Activated T-cell treated with anti-CD3 and anti-CD28 coated beads, Interleukin-2, amount 50 U/mL, for 1 hour (primary cell): Measurements from ENCODE around the gene NFE2L2.
"Not testable (repeated sequence)": the region's sequence is repeated elsewhere in the genome, so short reads cannot be mapped to it uniquely, and the experiment has no call there.

Experiments
- DNase-seq: peaks from one replicate; pipeline ENCODE4 v3.0.0-alpha.2; 2020

Gene NFE2L2

DNA sequence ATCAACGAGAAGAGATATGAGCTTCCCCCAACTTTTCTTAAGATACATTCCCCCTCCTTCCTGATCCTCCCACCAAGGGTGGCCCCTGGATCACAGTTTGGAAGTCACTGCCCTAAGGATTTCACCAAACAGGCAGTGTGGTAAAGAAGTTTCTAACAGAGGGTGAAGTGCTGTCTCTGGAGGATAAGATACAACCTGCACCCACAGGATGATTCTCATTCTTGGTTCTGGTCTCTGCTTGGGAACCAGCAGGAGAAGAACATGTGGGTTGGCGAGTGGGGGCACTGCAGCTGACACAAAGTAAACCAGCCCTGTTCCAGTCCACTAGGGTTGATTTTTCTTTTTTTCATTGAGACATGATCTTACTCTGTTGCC lies 9.3 kb downstream of the NFE2L2 start:
- no peak for DNase-seq

DNA sequence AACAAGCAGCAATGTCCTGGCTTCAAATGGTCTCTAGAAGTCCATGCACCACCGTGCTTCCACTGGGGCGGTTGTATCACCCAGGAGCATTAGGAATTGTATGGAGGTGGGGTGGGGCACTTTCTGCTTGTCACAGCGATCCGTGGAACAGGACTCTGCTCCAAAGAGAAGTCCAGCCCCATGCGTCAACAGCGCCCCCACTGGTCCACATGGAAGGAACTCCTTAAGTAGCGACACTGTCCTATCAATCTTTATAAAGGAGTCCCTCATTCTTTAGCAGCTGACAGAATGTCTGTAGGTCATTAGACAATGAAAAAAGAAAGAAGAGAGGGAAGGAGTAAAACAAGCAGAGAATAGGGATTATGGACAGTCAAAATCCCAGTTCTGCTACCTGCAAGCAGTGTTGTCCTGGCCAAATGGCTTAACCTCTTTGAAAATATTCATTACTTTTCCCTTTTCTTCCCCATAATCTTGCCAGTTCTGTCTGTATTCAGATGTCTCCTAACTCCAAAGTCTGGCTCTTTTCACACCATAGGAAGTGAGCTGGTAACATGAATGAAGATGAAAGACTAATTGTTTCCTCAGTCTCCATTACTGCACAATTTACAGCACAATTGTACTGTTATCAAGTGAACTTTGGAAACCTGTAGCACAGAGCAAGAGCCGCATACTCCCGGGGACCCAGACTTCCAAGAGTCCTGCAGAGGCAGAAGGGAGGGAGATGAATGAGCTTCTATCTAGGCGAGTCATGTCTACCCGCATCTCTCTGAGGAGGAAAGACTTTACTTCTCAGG lies 9.9 kb downstream of the NFE2L2 start:
- no peak for DNase-seq

DNA sequence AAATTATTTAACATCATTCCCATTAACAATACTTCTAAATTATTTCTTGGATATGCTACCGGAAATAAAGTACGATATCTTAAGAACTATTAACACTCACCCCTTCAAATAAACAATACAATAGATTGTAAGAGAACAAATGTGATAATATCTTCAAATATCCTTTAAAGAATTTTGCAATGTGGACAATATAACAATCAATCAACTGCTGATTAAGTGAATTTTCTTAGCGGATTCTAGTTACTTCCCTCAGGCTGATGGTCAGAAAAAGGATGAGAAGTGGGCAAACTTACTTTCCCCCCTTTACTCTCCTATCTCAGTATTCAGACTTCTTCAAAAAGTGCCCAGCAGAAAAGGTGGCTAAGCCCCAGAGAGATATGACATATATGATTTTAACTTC lies 10.8 kb downstream of the NFE2L2 start:
- no peak for DNase-seq

DNA sequence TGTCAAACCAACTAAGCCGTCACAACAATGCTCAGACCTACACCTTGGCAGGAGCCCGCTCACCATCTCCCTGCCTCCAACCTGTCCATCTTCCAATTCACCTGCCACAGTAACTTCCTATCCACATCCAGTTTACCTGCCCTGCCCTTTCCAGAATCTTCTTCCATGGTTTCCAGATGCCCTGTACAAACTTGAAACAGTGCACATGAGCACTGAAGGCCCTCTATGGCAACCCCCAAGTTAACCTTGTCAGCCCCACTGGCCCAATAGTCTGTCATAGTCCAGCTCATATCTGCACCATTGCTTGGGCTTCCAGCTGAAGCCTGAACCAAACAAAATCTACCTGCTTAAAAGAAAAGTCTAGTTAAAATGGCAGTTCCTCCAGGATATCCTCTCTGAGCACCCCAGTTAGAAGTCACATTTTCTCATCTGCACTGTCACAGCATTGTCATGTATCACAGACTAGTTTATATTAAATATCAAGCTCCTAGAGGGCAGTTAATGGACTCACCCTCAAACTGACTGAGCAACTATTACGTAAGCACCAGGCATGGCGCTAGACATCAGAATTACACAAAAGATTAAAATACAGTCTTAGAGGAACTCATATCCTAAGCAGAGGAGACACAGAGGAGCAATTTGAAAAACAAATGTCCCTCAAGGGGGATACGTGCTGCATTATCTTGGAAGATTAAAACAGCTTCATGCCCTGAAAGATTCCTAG lies 11.6 kb downstream of the NFE2L2 start:
- DNase-seq, result no peak

DNA sequence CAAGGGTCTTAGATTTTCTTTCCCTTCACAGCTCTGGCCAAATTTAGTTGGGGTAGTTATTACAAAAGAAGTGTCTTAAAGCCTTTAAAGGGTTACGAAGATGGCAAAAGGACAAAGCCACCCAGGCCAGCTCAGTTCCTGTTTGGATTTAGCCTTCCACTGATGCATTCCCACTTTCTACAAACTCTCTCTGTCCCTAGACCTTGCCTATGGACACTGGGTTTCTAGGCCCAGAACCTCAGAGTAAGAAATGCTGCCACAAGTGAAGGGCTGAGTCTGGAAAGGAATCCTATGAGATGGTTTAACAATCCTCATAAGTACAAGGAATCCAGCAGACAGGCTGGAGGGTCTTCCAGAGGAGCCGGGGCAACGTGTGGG lies 13.4 kb downstream of the NFE2L2 start:
- no peak for DNase-seq

DNA sequence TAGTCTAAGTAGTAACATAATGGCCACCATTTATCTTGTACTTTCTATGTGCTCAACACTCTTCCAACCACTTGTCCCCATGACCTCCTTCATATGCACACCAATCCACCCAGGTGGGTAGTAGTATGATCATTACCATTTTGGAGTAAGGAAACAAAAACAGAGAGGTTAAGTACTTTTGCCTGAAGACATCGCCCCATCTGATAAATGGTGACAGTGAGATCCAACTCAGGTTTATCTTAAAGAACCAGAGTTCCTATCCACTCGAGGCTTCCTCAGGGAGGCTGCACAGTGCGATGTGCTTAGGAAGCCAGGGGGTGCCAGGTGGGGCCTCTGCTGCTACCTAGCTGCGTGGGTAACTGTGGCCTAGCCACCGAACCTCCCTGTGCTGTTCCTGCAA lies 14.1 kb downstream of the NFE2L2 start:
- no peak for DNase-seq

DNA sequence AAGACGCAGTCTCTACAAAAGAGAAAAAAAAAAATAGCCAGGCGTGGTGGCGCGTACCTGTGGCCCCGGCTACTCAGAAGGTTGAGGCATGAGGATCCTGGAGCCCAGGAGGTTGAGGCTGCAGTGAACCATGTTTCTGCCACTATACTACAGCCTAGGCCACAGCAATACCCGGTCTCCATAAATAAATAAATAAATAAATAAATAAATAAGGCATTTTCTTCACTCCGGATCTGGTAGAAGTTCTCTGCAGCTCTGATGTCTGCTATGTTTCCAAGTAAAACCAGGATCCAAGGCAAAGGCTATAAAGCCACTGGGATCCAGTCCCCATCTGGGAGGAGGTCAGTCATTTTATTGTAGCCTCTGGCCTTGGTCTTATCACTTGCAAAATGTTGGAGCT lies 15.5 kb downstream of the NFE2L2 start:
- no peak for DNase-seq

DNA sequence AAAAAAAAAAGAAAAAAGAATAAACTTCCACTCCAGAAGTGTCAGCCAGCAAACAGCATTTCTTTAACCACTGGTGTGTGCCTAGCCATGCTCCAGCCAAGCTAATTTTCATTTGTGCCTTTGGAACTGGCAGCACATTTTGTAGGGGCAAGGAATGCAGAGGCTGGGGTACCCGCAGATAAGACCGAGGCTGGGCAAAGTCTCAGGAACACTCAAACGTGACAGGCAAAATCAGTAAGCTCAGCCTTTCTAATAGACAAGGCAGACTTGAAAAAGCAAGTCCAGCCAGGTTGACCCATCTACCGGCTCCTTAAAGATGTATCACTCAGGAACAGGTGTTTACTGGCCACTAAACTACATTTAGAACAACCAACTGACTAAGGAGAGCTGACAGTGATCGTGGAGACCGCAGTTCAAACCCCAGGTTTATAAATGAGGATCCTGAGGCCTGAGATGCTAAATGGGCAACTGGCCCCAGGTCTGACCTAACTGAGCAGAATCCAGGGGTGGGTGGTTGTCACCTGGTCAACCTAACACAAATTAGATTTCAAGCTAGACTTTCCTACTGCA lies 16.7 kb downstream of the NFE2L2 start:
- no peak for DNase-seq

DNA sequence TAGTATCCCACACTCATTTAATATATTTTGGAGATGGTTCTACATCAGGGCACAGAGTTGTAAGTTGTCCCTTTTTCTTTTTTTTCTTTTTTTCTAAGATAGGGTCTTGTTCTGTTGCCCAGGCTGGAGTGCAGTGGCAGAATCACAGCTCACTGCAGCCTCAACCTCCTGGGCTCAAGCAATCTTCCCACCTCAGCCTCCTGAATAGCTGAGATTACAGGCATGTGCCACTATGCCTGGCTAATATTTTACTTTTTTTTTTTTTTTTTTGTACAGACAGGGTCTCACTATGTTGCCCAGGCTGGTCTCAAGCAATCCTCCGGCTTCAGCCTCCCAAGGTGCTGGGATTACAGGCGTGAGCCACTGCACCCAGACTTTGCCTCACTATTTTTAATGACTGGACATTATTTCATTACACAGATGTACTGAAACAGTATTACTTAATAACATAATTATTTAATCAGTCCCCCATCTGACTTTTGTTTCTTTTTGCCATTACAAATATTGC lies 17.9 kb downstream of the NFE2L2 start:
- not testable (repeated sequence) for DNase-seq

DNA sequence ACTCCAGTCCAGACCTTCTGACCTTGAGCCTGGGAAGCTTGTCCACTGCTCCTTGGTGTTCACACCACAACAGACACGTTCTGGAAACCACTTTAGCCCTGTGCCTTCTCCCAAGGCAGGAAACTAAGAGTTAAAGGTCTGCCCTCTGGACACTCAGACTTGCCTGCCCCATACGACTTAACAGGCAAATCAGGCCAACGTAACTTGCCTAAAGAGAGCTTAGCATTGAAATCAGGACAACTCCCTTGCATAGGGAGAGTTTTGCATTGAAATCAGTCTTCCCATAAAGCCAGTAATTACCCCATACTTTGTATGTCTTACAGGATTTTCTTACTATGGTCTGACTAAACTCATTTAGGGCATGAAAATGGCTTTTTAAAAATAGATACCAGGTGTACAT lies 18.5 kb downstream of the NFE2L2 start:
- no peak for DNase-seq

DNA sequence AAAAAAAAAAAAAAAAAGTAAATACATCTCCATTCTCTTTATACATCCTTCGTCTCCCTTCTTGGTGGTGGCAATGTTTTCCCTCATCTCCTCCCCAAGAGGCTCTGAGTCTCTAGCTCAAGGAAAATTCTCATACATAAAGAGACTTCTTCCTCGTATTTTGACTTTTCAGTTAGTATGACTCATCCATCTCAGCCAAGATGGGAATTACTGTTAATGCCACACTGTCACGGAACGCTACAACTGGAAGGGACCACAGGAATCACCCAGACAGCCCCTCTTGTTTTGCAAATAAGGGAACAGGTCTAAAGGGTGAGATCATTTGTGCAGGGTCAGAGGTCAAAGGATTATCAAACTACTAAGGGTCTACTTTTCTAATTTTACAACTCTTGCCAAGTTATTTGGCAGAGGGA lies 19.5 kb downstream of the NFE2L2 start:
- no peak for DNase-seq

DNA sequence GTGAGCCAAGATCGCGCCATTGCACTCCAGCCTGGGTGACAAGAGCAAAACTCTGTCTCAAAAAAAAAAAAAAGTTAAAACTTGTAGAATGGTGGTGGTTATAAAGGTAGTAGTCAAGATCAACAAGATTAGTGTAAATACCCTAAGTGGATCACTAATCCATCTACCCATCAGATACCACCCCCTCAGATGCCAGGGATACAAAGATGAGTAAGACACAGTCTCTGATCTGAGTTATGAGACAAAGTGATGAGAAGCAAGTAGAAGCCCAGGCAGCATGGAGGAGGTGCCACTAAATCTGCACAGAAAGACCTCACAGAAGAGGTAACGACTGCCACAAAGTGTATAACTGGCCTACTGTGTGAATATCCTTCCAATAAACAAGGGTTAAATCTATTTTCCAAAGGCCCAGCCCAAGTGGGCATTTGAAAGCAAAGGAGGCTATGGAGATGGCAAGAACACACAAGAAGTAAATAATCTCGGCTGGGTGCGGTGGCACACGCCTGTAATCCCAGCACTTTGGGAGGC lies 20.2 kb downstream of the NFE2L2 start:
- DNase-seq, result no peak

DNA sequence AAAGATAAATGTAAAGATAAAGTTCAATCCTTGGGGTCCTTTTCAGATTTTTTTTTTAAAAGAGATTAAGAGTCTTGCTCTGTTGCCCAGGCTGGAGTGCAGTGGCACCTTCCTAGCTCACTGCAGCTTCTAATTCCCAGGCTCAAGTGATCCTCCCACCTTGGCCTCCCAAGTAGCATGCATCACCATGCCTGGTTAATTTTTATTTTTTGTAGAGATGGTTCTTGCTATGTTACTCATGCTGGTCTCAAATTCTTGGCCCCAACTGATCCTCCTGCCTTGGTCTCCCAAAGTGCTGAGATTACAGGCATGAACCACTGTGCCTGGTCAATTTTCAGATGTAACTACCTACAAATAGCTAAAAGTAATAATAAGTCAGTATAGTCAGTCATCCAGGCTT lies 21.1 kb downstream of the NFE2L2 start:
- no peak for DNase-seq

DNA sequence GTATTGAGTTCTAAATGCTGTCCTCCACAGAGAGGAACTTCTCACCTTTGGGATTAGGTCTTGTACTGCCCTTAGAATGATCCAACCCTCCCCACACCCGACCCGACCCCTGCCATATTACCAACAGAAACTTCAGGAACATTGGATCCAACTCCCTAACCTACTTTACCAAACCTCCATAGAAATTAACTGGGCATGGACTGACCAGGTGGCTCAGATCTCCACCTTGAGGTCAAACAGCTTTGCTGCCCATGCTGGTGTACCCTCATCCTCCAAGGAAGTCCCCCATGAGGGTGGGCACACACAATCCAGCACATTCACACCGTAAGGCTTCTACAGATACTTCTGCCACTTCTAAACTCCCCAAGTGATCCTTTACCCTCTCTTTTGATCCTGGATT lies 21.5 kb downstream of the NFE2L2 start:
- no peak for DNase-seq

DNA sequence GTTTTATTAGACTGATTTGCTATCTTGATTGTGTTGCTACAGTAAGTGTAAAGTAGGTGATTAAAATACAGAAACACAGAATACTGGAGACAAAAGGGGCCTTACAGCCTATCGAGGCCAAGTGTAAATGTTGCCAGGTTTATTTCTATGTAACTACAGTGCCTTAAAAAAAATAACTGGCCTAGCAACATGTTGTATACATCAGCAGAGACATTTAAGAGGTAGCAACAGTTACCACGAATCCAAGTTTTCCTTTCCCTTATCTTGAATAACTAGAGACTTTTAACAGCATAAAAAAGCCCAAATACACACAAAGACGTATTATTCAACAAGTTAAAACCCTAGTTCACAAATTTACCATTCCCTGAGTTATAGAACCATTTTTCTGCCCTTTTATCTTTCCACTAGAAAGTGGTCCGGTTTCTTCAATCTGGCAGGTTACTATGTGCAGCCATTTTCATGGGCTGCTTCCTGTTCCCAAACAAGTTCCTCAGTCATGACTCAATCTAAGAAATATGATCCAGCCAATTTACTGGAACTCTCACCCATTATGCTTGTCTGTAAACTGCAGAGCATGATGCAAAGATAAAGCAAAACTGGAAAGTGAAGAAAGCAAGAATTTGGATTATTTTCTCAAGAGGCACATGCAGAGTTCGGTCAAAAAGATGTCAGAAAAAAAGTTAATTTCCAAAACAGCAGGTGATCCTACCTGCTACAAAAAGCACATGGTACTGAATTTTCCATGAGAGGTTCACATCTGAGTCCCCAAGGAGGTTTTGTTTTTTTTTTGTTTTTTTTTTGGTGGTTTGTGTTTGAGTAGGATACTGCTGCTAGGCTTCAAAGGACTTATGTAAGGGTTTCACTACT lies 22.2 kb downstream of the NFE2L2 start:
- DNase-seq, result no peak

DNA sequence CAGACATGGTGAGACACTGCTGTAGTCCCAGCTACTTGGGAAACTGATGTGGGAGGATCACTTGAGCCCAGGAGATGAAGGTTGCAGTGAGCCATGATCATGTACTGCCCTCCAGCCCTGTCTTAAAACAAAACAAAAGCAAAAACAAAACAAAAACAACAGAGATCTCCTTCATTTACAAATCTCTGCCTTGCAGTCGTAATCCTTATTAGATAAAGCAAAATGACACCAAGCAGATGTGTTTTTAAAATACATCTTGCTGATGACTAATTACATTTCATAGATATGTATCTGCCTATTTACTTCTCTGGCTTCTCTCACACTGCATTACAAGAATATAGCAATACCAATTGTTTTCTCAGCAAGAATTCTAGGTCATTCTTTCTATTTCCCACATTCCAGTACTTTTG lies 22.8 kb downstream of the NFE2L2 start:
- DNase-seq, result no peak

DNA sequence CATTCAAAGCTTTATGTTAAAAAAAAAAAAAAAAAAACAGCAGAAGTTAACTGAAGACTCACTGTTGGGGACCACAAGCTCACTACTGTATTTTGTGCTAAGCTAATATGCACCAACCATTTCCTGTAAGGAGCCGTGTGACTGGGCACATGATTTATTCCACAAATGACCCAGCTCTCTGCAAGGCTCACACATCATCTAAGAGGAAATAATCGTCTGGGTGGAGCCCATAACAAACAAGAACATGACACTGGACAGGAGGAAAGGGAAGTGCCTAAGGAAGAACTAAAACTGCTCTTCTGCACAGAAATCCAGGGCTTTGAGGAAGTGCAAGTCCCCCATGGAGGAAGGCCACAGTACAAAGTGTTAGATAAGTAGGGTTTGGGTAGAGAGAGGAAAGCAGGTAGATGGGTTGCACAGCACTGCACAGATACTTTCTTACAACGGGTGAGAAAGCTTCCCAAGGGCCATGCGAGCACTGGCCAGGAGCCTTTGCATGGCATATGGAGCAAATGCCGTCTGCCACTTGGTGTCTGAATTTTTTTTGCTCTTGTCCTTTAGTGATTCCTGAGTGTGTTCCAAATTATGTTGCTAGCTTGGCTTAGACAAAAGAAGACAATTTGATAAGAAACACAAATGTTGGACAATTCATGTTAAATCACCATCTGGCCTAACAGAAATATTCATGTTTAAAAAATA lies 24.4 kb downstream of the NFE2L2 start:
- no peak for DNase-seq

DNA sequence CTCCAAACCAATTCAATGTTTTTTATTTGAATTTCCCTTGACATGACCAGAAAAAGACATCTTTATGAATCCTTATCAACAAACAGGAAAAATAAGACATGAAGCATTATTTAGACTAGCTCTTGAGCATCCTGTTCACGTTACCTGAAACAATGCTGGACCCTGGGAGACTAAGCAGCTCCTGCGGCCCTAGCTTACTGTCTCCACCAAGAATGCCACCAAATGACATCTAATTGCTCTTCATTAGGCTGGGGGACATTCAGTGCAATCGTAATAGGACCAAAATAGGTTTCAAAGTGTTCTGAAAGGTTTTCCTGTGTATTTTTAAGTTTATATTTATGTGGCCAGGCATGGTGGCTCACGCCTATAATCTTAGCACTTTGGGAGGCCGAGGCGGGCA lies 25.5 kb downstream of the NFE2L2 start:
- no peak for DNase-seq

DNA sequence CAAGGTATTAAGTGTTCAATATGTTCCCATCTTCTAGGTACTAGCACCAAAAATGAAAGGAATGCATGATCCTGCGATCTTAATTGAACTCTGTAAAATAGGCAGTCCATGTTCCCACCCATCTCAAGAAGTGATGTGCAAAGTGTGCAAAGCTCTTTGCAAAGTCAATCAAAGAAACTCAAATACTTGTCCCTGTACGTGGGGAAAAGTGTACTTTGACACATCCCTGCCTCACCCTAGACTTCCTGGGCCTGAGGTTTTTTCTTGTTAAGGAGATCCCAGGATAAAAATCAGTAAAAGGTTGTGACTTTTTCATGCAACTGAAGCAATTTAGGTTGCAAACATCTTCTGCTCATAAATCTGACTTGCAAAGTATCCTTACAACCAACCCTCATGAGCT lies 26.6 kb downstream of the NFE2L2 start:
- no peak for DNase-seq

DNA sequence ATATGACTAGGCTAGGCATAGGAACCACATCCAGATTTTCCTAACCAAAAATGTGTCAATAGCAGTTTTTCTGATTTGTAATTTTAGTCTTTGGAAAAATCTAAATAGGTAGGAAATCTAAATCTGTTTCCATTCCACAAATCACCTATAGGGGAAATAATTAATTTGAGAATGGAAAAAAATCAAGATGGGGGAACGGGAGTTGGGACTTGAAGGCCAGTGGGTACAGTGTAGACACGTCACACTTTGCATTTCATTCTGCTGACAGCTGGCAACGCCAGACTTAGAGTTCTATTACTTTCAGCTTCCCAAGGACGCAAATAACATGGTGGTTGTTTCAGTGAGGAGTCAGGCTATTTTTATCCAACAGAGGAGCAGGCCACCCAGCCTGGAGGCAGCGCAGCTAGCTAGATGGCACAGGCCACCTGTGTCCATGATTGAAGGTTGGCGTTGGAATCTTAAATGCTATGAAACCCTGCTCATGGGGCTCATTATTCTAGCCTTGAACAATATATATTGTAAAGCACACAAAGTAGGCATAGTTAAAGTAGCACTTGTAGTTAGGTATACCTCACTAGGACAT lies 28.6 kb downstream of the NFE2L2 start:
- DNase-seq, result no peak

DNA sequence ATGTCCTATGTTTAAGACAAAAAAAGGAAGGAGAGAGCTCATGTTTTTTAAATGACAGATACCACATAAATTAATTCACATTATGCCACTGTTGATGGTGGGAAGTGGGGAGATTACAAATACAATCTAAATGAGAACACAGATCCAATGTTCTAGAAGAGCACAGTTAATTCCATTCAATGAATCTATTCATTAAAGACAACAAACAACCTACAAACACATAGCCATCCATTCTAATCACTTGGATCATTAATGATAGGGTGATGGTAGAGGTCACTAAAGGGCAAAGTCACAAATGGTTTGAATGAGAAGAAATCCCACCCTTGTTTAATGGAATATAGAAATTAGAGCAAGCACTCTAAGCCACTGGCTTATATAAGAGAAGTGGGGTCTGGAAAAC lies 30.3 kb downstream of the NFE2L2 start:
- DNase-seq, result no peak
